ENCODE data around the gene KCNQ1OT1.

DNA sequence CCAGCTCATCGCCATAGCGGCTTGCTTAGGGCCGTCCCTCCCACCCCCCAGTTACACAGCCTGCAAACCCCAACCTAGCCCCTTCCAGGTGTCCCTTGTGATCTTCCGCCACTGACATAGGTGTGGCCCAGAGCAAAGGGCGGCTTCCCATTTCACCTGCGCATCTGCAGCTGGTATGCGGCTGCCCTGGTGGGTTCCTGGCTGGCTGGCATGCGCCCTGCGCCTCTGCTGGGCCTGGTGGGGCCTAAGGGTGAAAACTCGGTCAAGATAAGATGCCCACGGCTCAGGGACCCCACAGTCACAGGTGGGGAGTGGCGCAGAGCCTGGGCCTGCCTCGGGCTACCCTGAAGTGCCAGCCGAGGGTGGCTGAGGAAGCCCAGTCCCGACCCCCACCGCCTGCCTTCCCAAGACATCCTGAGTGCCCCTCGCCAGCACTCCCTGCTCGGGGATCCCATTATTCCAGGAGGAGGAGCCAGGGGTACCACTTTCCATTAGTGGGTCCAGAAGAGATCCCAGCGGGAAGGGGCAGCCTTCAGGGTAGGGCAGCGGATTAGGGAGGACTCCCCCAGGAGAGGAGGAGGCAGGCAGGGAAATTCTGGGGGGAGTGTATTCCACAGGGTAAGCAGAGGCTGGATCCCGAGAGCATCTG lies 36.9 kb upstream of the KCNQ1OT1 start:
- TF ChIP-seq TAF1 (IDR thresholded peaks at IDR 0.05; ENCODE audit: borderline replicate concordance, low read depth, low read length) (no peak), MXI1 (IDR thresholded peaks at IDR 0.05; ENCODE audit: low read depth, low read length) (no peak), POLR2AphosphoS5 (IDR thresholded peaks at IDR 0.05; ENCODE audit: low read depth, low read length) (no peak), MEF2A (IDR thresholded peaks at IDR 0.05; ENCODE audit: borderline replicate concordance, low read depth) (no peak), SIN3A (IDR thresholded peaks at IDR 0.05; ENCODE audit: borderline replicate concordance, low read depth, low read length) (no peak), RAD21 (IDR thresholded peaks at IDR 0.05; ENCODE audit: low read length) (no peak), EZH2phosphoT487 (IDR thresholded peaks at IDR 0.05; ENCODE audit: borderline replicate concordance, low read depth) (no peak), NRF1 (IDR thresholded peaks at IDR 0.05; ENCODE audit: low read depth, low read length) (no peak), MAX (IDR thresholded peaks at IDR 0.05; ENCODE audit: low read depth) (no peak), FOXM1 (IDR thresholded peaks at IDR 0.05; ENCODE audit: low read depth) (no peak)
- TF ChIP-seq, protein P1, sequence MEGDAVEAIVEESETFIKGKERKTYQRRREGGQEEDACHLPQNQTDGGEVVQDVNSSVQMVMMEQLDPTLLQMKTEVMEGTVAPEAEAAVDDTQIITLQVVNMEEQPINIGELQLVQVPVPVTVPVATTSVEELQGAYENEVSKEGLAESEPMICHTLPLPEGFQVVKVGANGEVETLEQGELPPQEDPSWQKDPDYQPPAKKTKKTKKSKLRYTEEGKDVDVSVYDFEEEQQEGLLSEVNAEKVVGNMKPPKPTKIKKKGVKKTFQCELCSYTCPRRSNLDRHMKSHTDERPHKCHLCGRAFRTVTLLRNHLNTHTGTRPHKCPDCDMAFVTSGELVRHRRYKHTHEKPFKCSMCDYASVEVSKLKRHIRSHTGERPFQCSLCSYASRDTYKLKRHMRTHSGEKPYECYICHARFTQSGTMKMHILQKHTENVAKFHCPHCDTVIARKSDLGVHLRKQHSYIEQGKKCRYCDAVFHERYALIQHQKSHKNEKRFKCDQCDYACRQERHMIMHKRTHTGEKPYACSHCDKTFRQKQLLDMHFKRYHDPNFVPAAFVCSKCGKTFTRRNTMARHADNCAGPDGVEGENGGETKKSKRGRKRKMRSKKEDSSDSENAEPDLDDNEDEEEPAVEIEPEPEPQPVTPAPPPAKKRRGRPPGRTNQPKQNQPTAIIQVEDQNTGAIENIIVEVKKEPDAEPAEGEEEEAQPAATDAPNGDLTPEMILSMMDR (IDR thresholded peaks at IDR 0.05) = no peak
- TF ChIP-seq, protein P2, sequence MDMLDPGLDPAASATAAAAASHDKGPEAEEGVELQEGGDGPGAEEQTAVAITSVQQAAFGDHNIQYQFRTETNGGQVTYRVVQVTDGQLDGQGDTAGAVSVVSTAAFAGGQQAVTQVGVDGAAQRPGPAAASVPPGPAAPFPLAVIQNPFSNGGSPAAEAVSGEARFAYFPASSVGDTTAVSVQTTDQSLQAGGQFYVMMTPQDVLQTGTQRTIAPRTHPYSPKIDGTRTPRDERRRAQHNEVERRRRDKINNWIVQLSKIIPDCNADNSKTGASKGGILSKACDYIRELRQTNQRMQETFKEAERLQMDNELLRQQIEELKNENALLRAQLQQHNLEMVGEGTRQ (IDR thresholded peaks at IDR 0.05; ENCODE audit: borderline replicate concordance, low read depth, low read length) = no peak

Data from SK-N-SH (cell line).